ENCODE results near the gene PLXND1.

DNA sequence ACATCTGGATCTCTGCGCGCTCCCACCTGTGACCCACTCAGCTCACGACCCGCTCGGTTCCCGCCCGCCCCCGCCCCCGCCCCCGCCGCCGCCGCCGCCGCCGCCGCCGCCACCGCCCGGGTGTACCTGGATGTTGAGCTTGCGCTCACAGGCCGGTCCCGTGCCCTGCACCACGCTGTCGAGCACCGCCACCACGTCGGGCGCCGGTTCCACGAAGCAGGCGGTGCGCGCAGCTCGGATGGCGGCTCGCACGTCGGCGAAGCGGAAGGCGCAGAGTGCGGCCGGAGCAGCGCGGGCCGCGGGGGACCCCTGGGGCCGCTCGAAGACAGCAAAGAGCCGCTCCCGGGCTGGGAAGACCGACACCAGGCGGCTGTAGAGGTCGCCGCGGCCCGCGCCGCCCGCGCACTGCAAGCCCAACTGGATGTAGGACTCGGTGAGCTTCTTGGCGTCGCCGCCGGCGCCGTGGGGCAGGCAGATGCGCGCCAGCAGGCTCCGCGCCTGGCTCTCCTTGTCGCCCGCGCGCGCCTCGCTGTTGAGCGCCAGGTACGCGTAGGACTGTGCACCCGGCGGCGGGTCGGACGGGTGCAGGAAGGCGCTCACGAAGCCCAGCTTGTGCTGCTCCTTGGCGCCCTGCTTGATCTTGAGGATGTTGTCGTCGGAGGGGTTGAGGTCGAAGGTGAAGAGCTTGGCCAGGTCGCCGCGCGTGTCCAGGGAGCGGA, 1.1 kb downstream of the PLXND1 start:
- TF ChIP-seq, protein P1, sequence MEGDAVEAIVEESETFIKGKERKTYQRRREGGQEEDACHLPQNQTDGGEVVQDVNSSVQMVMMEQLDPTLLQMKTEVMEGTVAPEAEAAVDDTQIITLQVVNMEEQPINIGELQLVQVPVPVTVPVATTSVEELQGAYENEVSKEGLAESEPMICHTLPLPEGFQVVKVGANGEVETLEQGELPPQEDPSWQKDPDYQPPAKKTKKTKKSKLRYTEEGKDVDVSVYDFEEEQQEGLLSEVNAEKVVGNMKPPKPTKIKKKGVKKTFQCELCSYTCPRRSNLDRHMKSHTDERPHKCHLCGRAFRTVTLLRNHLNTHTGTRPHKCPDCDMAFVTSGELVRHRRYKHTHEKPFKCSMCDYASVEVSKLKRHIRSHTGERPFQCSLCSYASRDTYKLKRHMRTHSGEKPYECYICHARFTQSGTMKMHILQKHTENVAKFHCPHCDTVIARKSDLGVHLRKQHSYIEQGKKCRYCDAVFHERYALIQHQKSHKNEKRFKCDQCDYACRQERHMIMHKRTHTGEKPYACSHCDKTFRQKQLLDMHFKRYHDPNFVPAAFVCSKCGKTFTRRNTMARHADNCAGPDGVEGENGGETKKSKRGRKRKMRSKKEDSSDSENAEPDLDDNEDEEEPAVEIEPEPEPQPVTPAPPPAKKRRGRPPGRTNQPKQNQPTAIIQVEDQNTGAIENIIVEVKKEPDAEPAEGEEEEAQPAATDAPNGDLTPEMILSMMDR (IDR thresholded peaks at IDR 0.05): peak in 2 of 6 experiments; percentile 11 to 17
- no peak for TF ChIP-seq POLR2A (IDR thresholded peaks at IDR 0.05)
